Fibroblast of lung (primary cell): Measurements from ENCODE around the gene RWDD4. TPM values are rescaled to one million over a fixed set of nuclear protein-coding genes. Genes with fewer than 3 reads are reported as not detected.

Source experiments
- DNase-seq, 2 donors: peaks; one replicate each; pipeline versions ENCODE4 v3.0.0 to v3.0.0-alpha.2; 2010; ENCODE audit warnings: low read depth in 2 of 2
- H2AFZ ChIP-seq: 2 replicates; pipeline ENCODE4 v1.5.1; 2012; ENCODE audit warnings: low read length, control low read depth, inconsistent platforms
- H3K27ac ChIP-seq: 2 replicates; pipeline ENCODE4 v1.5.1; 2011; ENCODE audit warnings: low read length, control low read depth; ENCODE audit not compliant: insufficient read depth
- H3K27me3 ChIP-seq: 2 replicates; pipeline ENCODE4 v1.5.1; 2011; ENCODE audit warnings: mild to moderate bottlenecking, low read length; ENCODE audit not compliant: control insufficient read depth, insufficient read depth
- H3K36me3 ChIP-seq: 2 replicates; pipeline ENCODE4 v1.5.1; 2011; ENCODE audit warnings: low read length; ENCODE audit not compliant: control insufficient read depth, insufficient read depth
- H3K4me1 ChIP-seq: 2 replicates; pipeline ENCODE4 v1.5.1; 2011; ENCODE audit warnings: low read length; ENCODE audit not compliant: control insufficient read depth, insufficient read depth; ENCODE audit errors: extremely low read depth
- H3K4me2 ChIP-seq: 2 replicates; pipeline ENCODE4 v1.5.1; 2011; ENCODE audit warnings: low read length, control low read depth; ENCODE audit not compliant: insufficient read depth; ENCODE audit errors: extremely low read depth
- H3K4me3 ChIP-seq, 4 experiments: fragments of 200-600 bp in 1 of 4; sonication (generic) in 1 of 4; replicated peaks in 1 of 4; 2 replicates each; pipeline ENCODE4 v1.5.1; 2011 to 2016; ENCODE audit warnings: low read length in 4 of 4, low read depth in 3 of 4, mild to moderate bottlenecking in 3 of 4, control low read depth in 2 of 4, inconsistent platforms in 1 of 4, mixed read lengths in 1 of 4; ENCODE audit not compliant: insufficient read depth in 1 of 4; ENCODE audit errors: control extremely low read depth in 1 of 4
- H3K79me2 ChIP-seq: 2 replicates; pipeline ENCODE4 v1.5.1; 2012; ENCODE audit warnings: mild to moderate bottlenecking, low read length, inconsistent platforms; ENCODE audit not compliant: control insufficient read depth, insufficient read depth
- H3K9ac ChIP-seq: 2 replicates; pipeline ENCODE4 v1.5.1; 2011; ENCODE audit warnings: mild to moderate bottlenecking, low read length, control low read depth; ENCODE audit not compliant: insufficient read depth
- H3K9me3 ChIP-seq: 2 replicates; pipeline ENCODE4 v1.5.1; 2012; ENCODE audit warnings: low read depth, low read length; ENCODE audit not compliant: control insufficient read depth, insufficient read depth
- H4K20me1 ChIP-seq: 2 replicates; pipeline ENCODE4 v1.5.1; 2011; ENCODE audit warnings: low read length; ENCODE audit not compliant: control insufficient read depth, insufficient read depth; ENCODE audit errors: extremely low read depth
- CTCF ChIP-seq, 2 donors: IDR thresholded peaks in 1 of 2; conservative IDR thresholded peaks in 1 of 2; 1 replicate in 1 of 2; 2 replicates in 1 of 2; pipeline ENCODE4 v1.5.1; 2011 to 2012; ENCODE audit warnings: low read length in 2 of 2, control low read depth in 1 of 2, inconsistent platforms in 1 of 2, low read depth in 1 of 2, mild to moderate bottlenecking in 1 of 2
- EZH2 ChIP-seq: IDR thresholded peaks from 2 replicates; pipeline ENCODE4 v1.5.1; 2012; ENCODE audit warnings: low read length, control low read depth, mild to moderate bottlenecking; ENCODE audit errors: missing control alignments
- polyA plus RNA-seq, 2 donors: library from polyadenylated mRNA; depleted of rRNA in 1 of 2; stranded (reverse) in 1 of 2; unstranded in 1 of 2; fragments of >200 nt; gene quantifications; 2 replicates each; pipeline ENCODE4 v1.2.1, GENCODE V29; 2011 to 2012; ENCODE audit warnings: missing spikeins in 1 of 2
- total RNA-seq: library from RNA; depleted of rRNA; stranded (reverse); fragments of >200 nt; gene quantifications from 2 replicates; pipeline ENCODE4 v1.2.1, GENCODE V29; 2014

Gene RWDD4
- total and polyA plus RNA-seq, 2 donors (not counting 1 experiment from before 2014, with no cell fraction given) = 17.8 to 20.7 TPM

- H3K36me3 ChIP-seq = peaks cover 5% of the 10 kb centered on the region
- no peak overlapping the region for H2AFZ ChIP-seq
- H3K79me2 ChIP-seq = no peaks in the 10 kb centered on the region
- no peaks in the 10 kb centered on the region for H4K20me1 ChIP-seq
- no peaks in the 10 kb centered on the region for H3K27me3 ChIP-seq
- H3K4me2 ChIP-seq = no peak overlapping the region
- no peaks in the 10 kb centered on the region for H3K4me1 ChIP-seq
- H3K9me3 ChIP-seq = no peaks in the 10 kb centered on the region
- peak in 1 of 2 donors; percentile 2 for DNase-seq
- no peak overlapping the region for H3K9ac ChIP-seq
- H3K27ac ChIP-seq = no peak overlapping the region
- H3K4me3 ChIP-seq = no peak overlapping the region
- no peak for TF ChIP-seq CTCF (conservative IDR thresholded peaks at IDR 0.05 in 1 of 2, IDR thresholded peaks at IDR 0.05 in 1 of 2; ENCODE audit: low read depth in 1 of 2, low read length in 2 of 2)
- no peak for TF ChIP-seq EZH2
These were observed 11.3 kb upstream of the RWDD4 start for GRCh38 chr4:183670251-183670650.

GRCh38 chr4:183666088-183666487 lies 7.1 kb upstream of the RWDD4 start:
- peaks cover 5% of the 10 kb centered on the region for H3K36me3 ChIP-seq
- no peaks in the 10 kb centered on the region for H3K9me3 ChIP-seq
- H3K4me3 ChIP-seq = no peak overlapping the region
- no peak for DNase-seq
- H3K4me1 ChIP-seq = no peaks in the 10 kb centered on the region
- H3K9ac ChIP-seq = no peak overlapping the region
- TF ChIP-seq CTCF (conservative IDR thresholded peaks at IDR 0.05 in 1 of 2, IDR thresholded peaks at IDR 0.05 in 1 of 2; ENCODE audit: low read depth in 1 of 2, low read length in 2 of 2) (no peak), EZH2 (no peak)
- H4K20me1 ChIP-seq = no peaks in the 10 kb centered on the region
- peaks cover 9% of the 10 kb centered on the region for H3K79me2 ChIP-seq
- H2AFZ ChIP-seq = no peak overlapping the region
- H3K27me3 ChIP-seq = no peaks in the 10 kb centered on the region
- no peak overlapping the region for H3K27ac ChIP-seq
- no peak overlapping the region for H3K4me2 ChIP-seq

GRCh38 chr4:183659872-183660242 lies 872 bp upstream of the RWDD4 start:
- Histone ChIP-seq H3K79me2 (peaks cover 34% of the 10 kb centered on the region), H3K27ac (peak overlapping the region; percentile 72), H3K36me3 (no peaks in the 10 kb centered on the region), H4K20me1 (no peaks in the 10 kb centered on the region), H3K4me2 (peak overlapping the region; percentile 98), H3K9ac (peak overlapping the region; percentile 86), H3K27me3 (no peaks in the 10 kb centered on the region), H3K4me1 (peaks cover 2% of the 10 kb centered on the region), H2AFZ (peak overlapping the region; percentile 63), H3K4me3 (peak overlapping the region; percentile 41 to 97 (median 75)), H3K9me3 (no peaks in the 10 kb centered on the region)
- DNase-seq = peak in 1 of 2 donors; percentile 9
- TF ChIP-seq EZH2 (no peak), CTCF (conservative IDR thresholded peaks at IDR 0.05 in 1 of 2, IDR thresholded peaks at IDR 0.05 in 1 of 2; ENCODE audit: low read depth in 1 of 2, low read length in 2 of 2) (no peak)
